CD4-positive, alpha-beta T cell treated with Interleukin-1 beta for 1 hour (primary cell): ENCODE measurements around the gene SLC35D2.
"Not testable (repeated sequence)": the region's sequence is repeated elsewhere in the genome, so short reads cannot be mapped to it uniquely, and the experiment has no call there.

Experiments used
- DNase-seq, 2 donors: peaks; one replicate each; pipeline ENCODE4 v3.0.0-alpha.2; 2020 to 2022

SLC35D2 gene

DNA sequence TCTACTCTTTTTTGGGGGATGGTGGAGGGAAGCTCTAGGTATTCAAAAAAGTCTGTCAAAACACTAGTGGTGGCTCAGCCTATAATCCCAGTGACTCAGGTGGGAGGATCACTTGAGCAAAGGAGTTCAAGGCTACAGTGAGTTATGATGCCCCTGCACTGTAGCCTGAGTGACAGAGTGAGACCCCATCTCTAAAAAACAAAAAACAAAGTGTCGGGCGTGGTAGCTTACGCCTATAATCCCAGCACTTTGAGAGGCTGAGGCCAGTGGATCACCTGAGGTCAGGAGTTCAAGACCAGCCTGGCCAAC lies 15.8 kb upstream of the SLC35D2 start:
- DNase-seq, result no peak

DNA sequence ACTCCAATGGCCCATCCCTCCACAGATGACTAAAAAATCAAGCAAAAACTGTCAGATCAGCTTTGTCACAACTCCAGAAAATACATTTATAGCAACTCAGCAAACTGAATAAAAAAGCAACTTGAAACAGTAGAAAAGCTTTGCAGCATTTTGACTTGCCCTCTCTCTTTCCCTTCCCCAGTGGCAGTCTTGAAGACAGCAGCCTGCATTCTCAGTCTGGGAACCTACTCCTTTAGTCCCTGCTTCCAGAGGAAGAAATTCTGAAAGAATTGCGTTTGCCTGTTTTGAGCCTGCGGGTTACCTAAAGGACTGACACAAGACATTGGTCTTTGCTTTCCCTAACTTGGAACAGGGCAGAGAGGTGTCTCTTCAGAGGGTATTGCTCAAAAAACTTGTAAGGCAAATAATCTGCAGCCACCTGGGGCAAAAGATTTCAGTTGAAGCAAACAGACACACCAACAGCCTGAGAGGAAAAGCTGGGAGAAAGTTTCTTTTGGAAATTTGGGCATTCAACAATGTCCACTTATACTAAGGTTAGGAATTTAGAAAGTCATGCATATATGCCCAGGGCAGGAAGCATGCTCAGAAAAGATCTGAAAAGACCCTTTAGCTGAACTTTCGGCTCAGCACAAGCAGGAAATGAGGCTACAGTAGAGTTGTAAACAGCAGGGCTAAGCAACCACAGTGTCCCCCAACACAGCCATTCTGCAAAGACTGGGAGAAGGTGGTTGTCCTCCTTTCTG lies 15.2 kb upstream of the SLC35D2 start:
- peak; percentile 6 to 35 for DNase-seq

DNA sequence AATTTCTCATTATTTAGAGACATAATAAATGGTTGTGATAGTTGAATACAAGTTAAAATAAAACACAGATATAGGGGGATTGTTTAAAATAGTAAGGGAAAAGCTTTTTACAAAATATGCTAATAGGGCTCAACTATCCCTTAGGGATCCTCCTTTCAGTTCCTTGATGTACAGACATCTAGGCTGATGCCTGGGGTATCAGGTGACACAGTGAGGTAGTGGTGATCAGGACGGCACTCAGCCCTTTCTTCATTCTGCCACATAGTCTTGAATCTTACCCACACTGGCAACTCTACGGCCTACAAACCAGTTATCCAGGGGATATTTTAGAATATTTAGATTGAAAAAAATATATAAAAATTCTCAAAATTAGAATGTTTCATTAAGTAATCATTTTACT lies 12.5 kb upstream of the SLC35D2 start:
- DNase-seq, result no peak

DNA sequence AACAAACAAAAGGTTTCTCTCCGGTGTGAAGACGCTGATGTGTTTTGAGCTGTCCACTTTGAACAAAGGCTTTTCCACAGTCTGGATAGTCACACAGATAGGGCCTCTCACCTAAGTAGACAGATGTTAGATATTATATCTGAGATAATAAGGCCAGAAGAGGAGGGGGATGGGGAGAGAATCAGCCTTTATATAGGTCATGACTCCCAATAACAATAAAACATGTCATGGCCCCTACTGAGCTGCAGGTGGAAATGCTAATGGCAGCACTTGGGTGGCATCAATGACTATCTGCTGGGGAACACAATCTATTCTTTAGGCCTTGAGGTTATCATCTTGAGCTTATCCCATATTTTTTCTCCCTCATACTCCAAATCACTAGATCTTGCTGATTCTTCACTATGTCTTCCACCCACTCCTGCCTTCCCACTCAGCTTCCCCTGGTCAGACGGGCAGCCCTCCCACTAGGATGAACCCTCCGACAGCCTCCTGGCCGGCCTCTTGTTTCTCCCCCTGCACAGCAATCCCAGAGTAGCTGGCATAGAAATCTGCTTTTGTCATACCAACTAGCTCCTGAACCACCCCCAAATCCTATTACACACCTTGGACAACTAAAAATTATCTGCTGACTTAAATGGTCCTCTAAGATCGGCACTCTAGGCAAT lies 11.5 kb upstream of the SLC35D2 start:
- DNase-seq, result no peak

DNA sequence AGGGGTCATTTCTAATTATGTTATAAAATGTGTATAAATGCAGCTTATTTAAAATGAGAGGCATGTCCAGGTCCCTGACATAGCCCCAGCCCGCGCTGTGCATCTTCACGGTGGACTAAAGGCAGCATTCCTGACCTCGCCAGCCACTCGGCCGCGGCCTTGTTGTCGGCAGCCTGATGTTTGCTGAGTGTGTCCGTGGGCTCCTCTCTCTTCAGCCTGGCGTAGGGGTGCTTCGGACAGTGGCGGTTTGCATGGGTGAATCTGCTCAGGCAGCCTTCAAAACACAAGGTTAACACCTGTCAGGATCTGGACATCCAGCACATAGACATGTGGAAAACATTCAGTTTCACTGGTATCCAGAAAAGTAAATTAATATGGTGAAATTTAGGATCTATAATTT lies 8.8 kb upstream of the SLC35D2 start:
- DNase-seq, result no peak

DNA sequence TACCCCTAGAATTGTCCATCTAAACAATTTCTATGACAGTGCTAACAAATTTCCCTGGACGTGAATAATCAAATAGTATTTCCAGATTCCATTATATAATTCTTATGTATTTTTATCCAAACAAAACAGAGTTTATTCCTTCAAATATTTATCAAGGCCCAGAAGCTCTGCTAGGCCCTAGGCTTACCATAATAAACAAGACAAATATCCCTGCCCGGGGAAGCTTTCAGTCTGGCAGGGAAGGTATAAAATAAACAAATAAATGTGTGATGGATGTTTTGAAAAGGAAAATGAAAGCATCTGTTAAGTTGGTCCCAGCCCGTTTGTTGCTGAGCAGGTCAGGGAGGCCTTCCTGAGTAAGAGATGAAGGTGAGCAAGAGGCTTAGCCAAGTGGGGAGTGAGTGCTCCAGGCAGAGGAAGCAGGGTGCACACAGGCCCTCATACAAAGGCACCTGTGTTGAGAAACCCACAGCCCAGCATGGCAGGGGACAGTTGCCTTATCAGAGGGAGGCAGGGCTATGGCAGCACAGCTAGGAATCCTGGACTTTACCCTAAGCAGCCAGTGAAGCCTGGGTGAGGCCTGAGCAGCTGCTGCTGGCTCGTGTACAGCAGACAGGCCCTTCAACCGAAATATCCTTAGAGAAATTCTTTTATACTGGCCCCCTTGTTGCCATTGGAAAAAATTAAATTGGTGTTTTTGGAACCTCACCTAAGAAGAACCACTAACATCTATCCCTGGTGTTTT lies 7.7 kb upstream of the SLC35D2 start:
- DNase-seq, result peak in 1 of 2 donors; percentile 15

DNA sequence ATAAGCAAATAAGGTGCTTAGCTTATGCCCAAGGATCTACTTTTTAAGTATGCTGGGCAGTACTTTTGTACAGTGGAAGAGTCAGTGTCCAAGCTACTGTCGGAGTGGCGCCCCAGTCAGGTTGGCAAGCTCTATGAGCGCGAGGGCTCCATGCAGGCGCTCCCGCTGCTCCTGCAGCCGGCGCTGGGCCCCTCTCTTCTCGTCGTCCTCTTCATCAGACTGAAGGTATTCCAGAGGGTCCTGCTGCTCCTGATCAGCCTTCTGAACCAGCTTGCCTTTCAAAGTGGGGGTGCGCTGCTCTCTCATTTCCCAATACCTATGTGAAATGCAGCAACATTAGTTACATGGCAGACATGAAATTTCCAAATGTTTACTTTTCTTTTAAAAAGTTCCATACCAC lies 4.6 kb upstream of the SLC35D2 start:
- DNase-seq, result no peak

DNA sequence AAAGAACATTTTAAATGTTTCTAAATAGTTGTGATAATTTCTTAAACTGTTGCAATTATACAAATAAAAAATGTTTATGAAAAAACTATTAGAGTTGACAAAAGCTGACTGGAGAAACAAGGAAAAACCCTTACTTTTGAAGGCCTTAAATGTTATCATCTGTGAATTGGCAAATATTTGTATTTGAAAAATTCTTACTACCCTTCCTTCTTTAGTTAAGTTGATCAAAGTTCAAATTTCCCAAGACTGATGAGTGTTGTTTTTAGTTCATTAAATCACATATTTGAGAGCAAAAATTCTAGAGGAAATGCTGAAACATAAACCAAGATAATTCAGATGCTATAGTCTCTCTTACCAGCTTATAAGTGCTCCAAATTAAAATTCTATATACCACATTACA lies 2.6 kb upstream of the SLC35D2 start:
- no peak for DNase-seq

DNA sequence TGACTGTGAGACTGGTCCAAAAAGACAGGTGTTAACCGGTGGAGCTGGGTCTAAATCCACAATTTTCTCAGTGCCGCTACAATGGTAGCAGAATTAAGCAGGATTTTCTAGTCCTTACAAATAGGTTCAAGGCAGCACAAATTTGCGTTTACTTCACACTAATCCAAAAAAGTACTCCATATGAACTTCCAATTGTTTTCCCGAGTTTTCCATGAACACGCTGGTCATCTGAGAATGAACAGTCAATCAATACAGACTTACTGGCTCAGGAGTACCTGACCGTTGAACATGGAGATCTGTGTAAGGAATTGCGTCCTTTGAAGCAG lies 709 bp downstream of the SLC35D2 start:
- DNase-seq, result no peak

DNA sequence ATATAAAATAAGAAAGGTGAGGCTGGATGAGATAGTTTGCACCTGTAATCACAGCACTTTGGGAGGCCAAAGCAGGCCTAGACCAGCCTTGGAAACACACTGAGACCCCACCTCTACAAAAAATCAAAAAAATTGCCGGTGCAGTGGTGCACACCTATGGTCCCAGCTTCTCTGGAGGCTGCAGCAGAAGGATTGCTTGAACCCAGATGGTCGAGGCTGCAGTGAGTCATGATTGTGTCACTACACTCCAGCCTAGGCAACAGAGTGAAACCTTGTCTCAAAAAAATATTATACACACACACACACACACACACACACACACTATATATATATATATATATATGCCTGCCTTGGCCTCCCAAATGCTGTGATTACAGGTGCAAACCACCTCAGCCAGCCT lies 1.3 kb downstream of the SLC35D2 start:
- DNase-seq, result no peak

DNA sequence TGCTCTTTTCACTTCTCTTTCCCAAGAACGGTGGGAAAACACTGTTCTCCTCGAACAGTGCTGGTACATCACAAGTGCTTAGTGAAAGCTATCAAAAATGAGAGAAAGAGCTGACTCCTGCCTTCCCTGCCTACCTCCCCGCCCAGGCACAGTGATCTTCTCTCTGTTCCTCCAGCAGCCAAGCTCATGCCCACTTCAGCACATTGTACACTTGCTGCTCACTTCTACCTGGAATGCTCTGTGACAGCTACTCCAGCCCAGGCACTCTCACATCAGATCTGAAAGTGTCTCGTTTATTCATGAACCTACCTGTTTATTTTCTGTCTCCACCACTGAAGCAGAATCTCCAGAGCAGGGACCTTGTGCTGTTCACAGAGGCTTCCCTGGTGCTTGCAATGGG lies 1.8 kb downstream of the SLC35D2 start:
- DNase-seq, result no peak

DNA sequence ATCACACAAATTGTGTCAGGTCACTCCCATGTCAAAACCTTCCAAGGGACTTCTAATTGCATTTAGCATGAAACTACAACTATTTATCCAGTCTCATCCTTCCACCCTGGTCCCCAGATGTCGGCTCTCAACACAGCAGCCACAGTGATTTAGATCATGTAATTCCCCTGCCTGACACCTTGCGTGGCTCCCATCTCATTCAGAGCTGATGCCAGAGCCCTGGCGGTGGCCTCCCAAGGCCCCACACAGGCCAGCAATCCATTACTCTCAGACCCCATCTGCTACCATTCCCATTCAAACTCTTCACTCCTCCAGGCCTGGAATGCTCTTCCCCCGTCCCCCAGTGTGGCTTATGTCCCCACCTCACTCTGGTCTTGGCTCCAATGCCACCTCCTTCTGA lies 2.4 kb downstream of the SLC35D2 start:
- no peak for DNase-seq

DNA sequence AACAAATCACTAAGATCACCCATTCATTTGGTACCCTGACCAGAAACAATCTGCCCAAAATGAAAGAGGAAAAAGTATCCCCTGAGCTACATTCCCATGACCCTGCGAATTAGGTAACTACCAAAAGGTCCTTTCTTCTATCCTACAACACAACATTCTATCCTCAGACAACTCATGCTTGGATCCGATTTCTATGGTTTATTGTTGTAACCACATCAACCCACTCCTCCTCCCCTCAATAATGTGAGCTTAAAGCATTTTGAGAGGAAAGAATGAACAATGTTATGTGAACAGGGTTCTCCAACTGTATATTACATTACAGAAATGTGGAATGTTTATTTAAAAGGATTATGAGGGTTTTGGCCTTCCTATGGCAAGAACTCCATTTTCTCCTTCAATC lies 4.0 kb downstream of the SLC35D2 start:
- no peak for DNase-seq

DNA sequence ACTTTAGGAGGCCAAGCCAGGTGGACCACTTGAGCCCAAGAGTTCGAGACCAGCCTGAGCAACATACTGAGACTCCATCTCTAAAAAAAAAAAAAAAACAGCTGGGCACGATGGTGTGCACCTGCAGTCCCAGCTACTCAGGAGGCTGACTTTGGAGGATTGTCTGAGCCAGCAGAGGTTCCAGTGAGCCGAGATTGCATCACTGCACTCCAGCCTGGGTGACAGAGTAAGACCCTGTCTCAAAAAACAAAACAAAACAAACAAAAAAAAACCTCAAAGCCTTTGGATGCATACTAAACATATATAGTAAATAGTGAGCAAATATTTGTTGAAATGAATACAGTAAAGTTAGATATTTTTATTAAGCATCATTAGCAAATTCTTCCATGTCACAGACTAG lies 5.3 kb downstream of the SLC35D2 start:
- no peak for DNase-seq

DNA sequence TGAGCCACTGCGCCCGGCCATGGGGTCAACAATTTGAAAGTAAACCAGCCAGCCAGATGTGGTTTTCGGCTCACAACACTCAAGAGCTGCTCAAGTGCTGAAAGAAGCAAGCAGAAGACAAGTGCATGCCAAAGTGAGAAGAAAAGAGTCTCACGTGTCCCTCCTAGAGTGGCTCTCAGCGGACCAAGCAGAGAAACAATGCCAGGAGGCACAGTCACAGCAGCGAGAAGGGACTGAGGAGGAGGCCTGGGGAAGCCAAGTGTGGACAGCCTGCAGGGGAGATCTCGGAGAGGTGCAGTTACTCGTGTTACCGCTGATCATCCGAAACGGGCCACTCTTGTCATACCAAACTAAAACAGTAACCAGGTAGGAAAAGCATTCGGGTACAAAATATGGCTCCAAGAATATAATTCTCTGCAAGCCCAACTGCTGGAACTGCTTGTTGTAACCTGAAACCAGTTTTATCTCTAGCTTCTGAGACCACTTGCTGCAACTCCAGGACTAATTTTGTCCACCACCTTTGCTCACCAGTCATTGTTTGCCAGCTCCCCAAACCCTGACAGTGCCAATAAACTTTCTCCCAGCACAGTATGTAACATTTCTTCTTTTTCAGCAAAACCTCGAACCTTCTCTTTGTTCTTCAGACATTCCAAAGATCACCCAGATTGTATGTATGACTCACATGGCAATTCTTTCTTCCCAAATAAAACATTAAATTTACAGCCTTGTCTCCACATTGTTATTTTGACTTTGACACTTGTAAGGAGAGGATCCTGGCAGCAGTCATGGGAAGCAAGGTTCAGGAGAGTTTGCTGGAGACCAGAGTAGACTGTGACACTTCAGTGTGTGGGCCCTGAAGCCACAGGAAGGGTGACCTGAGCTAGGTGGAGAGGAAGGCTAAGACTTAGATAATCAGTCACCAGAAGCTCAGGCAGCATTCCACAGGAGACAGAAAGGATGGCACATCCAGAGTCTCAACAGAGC lies 6.3 kb downstream of the SLC35D2 start:
- DNase-seq, result no peak

DNA sequence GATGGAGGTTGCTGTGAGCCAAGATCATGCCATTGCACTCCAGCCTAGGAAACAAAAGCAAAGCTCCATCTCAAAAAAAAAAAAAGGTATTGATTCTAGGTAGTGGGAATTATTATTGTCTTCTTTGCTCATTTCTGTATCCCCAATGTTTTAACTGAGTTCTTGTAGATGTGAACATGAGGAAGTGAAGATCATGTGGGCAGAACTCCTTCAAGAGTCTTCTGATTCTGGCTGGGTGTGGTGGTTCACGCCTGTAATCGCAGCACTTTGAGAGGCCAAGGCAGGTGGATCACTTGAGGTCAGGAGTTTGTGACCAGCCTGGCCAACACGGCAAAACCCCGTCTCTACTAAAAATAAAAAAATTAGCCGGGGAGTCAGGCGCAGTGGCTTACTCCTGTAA lies 8.0 kb downstream of the SLC35D2 start:
- DNase-seq, result not testable (repeated sequence)

DNA sequence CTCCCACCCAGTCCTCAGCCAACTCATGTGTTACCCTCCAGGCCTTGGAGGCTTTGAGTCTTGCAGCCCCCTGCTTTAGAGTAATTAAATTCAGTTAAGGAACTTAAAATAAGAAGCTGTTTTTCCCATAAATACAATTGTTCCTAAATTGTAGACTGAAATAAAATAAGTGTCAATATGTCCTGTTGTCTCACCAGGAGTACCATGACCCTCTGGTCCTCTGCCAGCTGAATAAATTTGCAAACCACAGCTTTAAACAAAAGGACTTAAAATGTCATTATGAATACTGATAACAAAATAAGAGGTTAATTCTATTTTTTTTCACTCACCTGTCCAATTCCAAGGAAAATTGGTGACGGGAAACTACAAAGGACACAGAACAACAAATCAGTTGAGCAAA lies 15.6 kb downstream of the SLC35D2 start:
- DNase-seq, result no peak

DNA sequence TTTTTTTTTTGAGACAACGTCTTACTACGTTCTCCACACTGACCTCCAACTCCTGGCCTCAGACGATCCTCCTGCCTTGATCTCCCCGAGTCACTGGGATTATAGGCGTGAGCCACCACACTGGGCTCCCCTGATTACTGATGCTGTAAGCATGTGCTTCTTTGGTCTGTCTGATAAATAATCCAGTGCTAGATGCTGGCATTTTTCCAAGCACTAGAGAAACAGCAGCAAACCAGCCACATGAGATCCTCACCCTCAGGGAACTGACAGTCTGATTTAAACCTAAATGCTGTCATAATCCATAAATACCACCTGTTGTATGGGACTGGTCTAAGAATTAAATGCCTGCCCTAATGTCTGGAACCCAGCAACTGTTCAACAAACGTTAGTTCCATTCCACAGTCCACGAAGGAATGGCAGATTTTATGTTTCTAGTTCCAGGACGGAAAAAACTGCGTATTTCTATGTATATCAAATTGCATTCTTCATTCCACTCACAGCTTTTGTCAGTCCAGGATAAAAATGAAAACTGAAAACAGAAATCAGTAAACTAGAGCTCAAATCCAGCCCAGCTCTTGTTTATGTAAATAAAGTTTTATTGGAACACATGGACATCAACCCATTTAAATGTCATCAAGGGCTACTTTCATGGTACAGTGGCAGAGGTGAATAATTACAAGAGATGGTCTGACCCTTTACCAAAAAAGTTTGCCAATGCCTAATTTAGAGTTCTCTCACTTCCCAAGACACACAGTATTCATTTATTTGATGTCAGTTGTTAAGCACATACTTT lies 20.1 kb downstream of the SLC35D2 start:
- no peak for DNase-seq

DNA sequence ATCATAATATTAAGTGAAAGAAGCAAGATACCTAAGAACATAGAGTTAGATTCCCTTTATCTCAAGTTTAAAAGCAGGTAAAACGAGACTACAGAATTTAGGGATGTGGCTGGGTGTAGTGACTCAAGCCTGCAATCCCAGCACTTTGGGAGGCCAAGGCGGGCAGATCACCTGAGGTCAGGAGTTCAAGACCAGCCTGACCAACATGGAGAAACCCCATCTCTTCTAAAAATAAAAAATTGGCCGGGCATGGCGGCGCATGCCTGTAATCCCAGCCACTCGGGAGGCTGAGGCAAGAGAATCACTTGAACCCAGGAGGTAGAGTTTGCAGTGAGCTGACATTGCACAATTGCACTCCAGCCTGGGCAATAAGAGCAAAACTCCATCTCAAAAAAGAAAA lies 21.4 kb downstream of the SLC35D2 start:
- not testable (repeated sequence) for DNase-seq

DNA sequence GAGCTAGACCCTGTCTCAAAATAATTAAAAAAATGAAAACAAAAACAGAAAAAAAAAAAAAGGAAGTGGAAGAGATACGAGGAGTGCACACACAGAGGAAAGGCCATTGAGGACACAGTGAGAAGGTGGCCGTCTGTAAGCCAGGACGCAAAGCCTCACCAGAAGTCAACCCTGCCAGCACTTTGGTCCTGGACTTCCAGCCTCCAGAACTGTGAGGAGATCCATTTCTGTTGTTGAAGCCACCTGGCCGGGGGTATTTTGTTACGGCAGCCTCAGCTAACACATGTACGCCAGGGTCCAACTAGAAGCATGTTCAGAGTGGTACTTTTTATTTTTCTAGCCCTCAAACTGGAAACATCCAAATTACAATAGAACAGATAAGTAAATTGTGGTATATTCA lies 21.8 kb downstream of the SLC35D2 start:
- DNase-seq, result no peak

DNA sequence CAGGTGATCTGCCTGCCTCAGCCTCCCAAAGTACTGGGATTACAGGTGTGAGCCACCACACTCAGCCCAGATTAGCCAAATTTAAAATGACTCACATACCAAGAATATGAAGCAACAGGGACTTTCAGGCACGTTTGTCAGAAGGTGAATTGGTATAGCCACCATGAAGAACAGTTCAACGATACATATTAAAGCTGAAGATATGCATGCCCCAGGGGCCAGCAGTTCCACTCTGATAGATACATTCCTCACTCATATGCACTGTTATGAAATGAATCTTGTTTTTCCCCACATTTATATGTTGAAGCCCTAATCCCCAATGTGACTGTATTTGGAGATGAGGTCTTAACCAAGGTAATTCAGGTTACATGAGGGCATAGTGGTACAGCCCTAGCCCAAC lies 22.5 kb downstream of the SLC35D2 start:
- no peak for DNase-seq

DNA sequence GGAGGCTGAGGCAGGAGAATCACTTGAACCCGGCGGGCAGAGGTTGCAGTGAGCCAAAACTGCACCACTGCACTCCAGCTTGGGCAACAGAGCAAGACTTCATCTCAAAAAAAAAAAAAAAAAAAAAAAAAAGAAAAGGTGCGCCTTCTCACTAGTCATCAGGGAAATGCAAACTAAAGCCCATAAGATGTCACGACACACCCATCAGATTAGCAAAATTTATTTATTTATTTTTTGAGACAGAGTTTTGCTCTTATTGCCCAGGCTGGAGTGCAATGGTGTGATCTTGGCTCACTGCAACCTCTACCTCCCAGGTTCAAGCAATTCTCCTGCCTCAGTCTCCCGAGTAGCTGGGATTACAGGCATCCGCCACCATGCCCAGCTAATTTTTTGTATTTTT lies 23.0 kb downstream of the SLC35D2 start:
- DNase-seq, result not testable (repeated sequence)
